Fibroblast of lung (primary cell): Measurements from ENCODE around the gene CACNA1S. TPM values are rescaled to one million over a fixed set of nuclear protein-coding genes. Genes with fewer than 3 reads are reported as not detected.

Source experiments
- DNase-seq, 2 donors: peaks; one replicate each; pipeline versions ENCODE4 v3.0.0 to v3.0.0-alpha.2; 2010; ENCODE audit warnings: low read depth in 2 of 2
- H2AFZ ChIP-seq: 2 replicates; pipeline ENCODE4 v1.5.1; 2012; ENCODE audit warnings: low read length, control low read depth, inconsistent platforms
- H3K27ac ChIP-seq: 2 replicates; pipeline ENCODE4 v1.5.1; 2011; ENCODE audit warnings: low read length, control low read depth; ENCODE audit not compliant: insufficient read depth
- H3K27me3 ChIP-seq: 2 replicates; pipeline ENCODE4 v1.5.1; 2011; ENCODE audit warnings: mild to moderate bottlenecking, low read length; ENCODE audit not compliant: control insufficient read depth, insufficient read depth
- H3K36me3 ChIP-seq: 2 replicates; pipeline ENCODE4 v1.5.1; 2011; ENCODE audit warnings: low read length; ENCODE audit not compliant: control insufficient read depth, insufficient read depth
- H3K4me1 ChIP-seq: 2 replicates; pipeline ENCODE4 v1.5.1; 2011; ENCODE audit warnings: low read length; ENCODE audit not compliant: control insufficient read depth, insufficient read depth; ENCODE audit errors: extremely low read depth
- H3K4me2 ChIP-seq: 2 replicates; pipeline ENCODE4 v1.5.1; 2011; ENCODE audit warnings: low read length, control low read depth; ENCODE audit not compliant: insufficient read depth; ENCODE audit errors: extremely low read depth
- H3K4me3 ChIP-seq, 4 experiments: fragments of 200-600 bp in 1 of 4; sonication (generic) in 1 of 4; replicated peaks in 1 of 4; 2 replicates each; pipeline ENCODE4 v1.5.1; 2011 to 2016; ENCODE audit warnings: low read length in 4 of 4, low read depth in 3 of 4, mild to moderate bottlenecking in 3 of 4, control low read depth in 2 of 4, inconsistent platforms in 1 of 4, mixed read lengths in 1 of 4; ENCODE audit not compliant: insufficient read depth in 1 of 4; ENCODE audit errors: control extremely low read depth in 1 of 4
- H3K79me2 ChIP-seq: 2 replicates; pipeline ENCODE4 v1.5.1; 2012; ENCODE audit warnings: mild to moderate bottlenecking, low read length, inconsistent platforms; ENCODE audit not compliant: control insufficient read depth, insufficient read depth
- H3K9ac ChIP-seq: 2 replicates; pipeline ENCODE4 v1.5.1; 2011; ENCODE audit warnings: mild to moderate bottlenecking, low read length, control low read depth; ENCODE audit not compliant: insufficient read depth
- H3K9me3 ChIP-seq: 2 replicates; pipeline ENCODE4 v1.5.1; 2012; ENCODE audit warnings: low read depth, low read length; ENCODE audit not compliant: control insufficient read depth, insufficient read depth
- H4K20me1 ChIP-seq: 2 replicates; pipeline ENCODE4 v1.5.1; 2011; ENCODE audit warnings: low read length; ENCODE audit not compliant: control insufficient read depth, insufficient read depth; ENCODE audit errors: extremely low read depth
- CTCF ChIP-seq, 2 donors: IDR thresholded peaks in 1 of 2; conservative IDR thresholded peaks in 1 of 2; 1 replicate in 1 of 2; 2 replicates in 1 of 2; pipeline ENCODE4 v1.5.1; 2011 to 2012; ENCODE audit warnings: low read length in 2 of 2, control low read depth in 1 of 2, inconsistent platforms in 1 of 2, low read depth in 1 of 2, mild to moderate bottlenecking in 1 of 2
- EZH2 ChIP-seq: IDR thresholded peaks from 2 replicates; pipeline ENCODE4 v1.5.1; 2012; ENCODE audit warnings: low read length, control low read depth, mild to moderate bottlenecking; ENCODE audit errors: missing control alignments
- polyA plus RNA-seq, 2 donors: library from polyadenylated mRNA; depleted of rRNA in 1 of 2; stranded (reverse) in 1 of 2; unstranded in 1 of 2; fragments of >200 nt; gene quantifications; 2 replicates each; pipeline ENCODE4 v1.2.1, GENCODE V29; 2011 to 2012; ENCODE audit warnings: missing spikeins in 1 of 2
- total RNA-seq: library from RNA; depleted of rRNA; stranded (reverse); fragments of >200 nt; gene quantifications from 2 replicates; pipeline ENCODE4 v1.2.1, GENCODE V29; 2014

CACNA1S gene
- total and polyA plus RNA-seq, 2 donors (not counting 1 experiment from before 2014, with no cell fraction given), result not detected

- Histone ChIP-seq H3K9ac (no peak overlapping the region), H4K20me1 (no peaks in the 10 kb centered on the region), H3K36me3 (no peaks in the 10 kb centered on the region), H3K27ac (no peak overlapping the region), H3K4me1 (no peaks in the 10 kb centered on the region), H3K4me3 (no peak overlapping the region), H2AFZ (no peak overlapping the region), H3K79me2 (no peaks in the 10 kb centered on the region), H3K9me3 (no peaks in the 10 kb centered on the region), H3K27me3 (peaks cover 6% of the 10 kb centered on the region), H3K4me2 (no peak overlapping the region)
- TF ChIP-seq EZH2 (no peak), CTCF (conservative IDR thresholded peaks at IDR 0.05 in 1 of 2, IDR thresholded peaks at IDR 0.05 in 1 of 2; ENCODE audit: low read depth in 1 of 2, low read length in 2 of 2) (no peak)
- no peak for DNase-seq
Observed at GRCh38 chr1:200999667-201000066, 112.6 kb downstream of the CACNA1S start.

- Histone ChIP-seq H4K20me1 (no peaks in the 10 kb centered on the region), H3K4me3 (no peak overlapping the region), H3K9ac (no peak overlapping the region), H3K4me2 (no peak overlapping the region), H2AFZ (no peak overlapping the region), H3K27ac (no peak overlapping the region), H3K4me1 (no peaks in the 10 kb centered on the region), H3K36me3 (no peaks in the 10 kb centered on the region), H3K9me3 (no peaks in the 10 kb centered on the region), H3K27me3 (peaks cover 4% of the 10 kb centered on the region), H3K79me2 (no peaks in the 10 kb centered on the region)
- no peak for TF ChIP-seq EZH2
- TF ChIP-seq CTCF (conservative IDR thresholded peaks at IDR 0.05 in 1 of 2, IDR thresholded peaks at IDR 0.05 in 1 of 2; ENCODE audit: low read depth in 1 of 2, low read length in 2 of 2), result no peak
- DNase-seq, result no peak
Observed at GRCh38 chr1:200998323-200998722, 113.9 kb downstream of the CACNA1S start.

GRCh38 chr1:200992382-200993048 lies 119.7 kb downstream of the CACNA1S start:
- DNase-seq, result no peak
- H3K4me1 ChIP-seq, result no peaks in the 10 kb centered on the region

More at GRCh38 chr1:200992382-200993048, 119.7 kb downstream of the CACNA1S start:
- Histone ChIP-seq H3K79me2 (no peaks in the 10 kb centered on the region), H3K27me3 (peaks cover 2% of the 10 kb centered on the region), H3K9ac (no peak overlapping the region), H3K36me3 (no peaks in the 10 kb centered on the region), H4K20me1 (no peaks in the 10 kb centered on the region), H3K4me2 (no peak overlapping the region), H3K27ac (no peak overlapping the region), H3K4me3 (no peak overlapping the region), H3K9me3 (no peaks in the 10 kb centered on the region), H2AFZ (no peak overlapping the region)
- TF ChIP-seq EZH2 (no peak), CTCF (conservative IDR thresholded peaks at IDR 0.05 in 1 of 2, IDR thresholded peaks at IDR 0.05 in 1 of 2; ENCODE audit: low read depth in 1 of 2, low read length in 2 of 2) (no peak)
